ENCODE measurements around the gene CCDC71.

- TF ChIP-seq GATA3 (IDR thresholded peaks at IDR 0.05; ENCODE audit: low read depth, low read length), result no peak
- no peak for TF ChIP-seq GATA2 (IDR thresholded peaks at IDR 0.05; ENCODE audit: low read depth, low read length)
Observed at GRCh38 chr3:49171119-49171774, 5.1 kb upstream of the CCDC71 start, which contains the start of gene KLHDC8B.
